Activated B cell treated with CpG ODN at 0.5 μM for 24 hours (primary cell): ENCODE data around the gene ADAMTSL1. TPM values are rescaled to one million over a fixed set of nuclear protein-coding genes. Genes with fewer than 3 reads are reported as not detected.

Experiments used
- ATAC-seq: fragments of 200-7000 bp; cut with Tn5 transposase; one replicate; pipeline ENCODE4 v1.10.0; 2021; ENCODE audit warnings: low read depth, mild to moderate bottlenecking, moderate library complexity
- CTCF ChIA-PET: fragments of 350-600 bp; sonication (Branson Sonifier 250); formaldehyde crosslinking; loops from one replicate; lab custom pipeline; 2021; ENCODE audit warnings: antibody characterized with exemption; lab: Charles Lee
- POLR2A ChIA-PET: fragments of 350-600 bp; sonication (Branson Sonifier 250); formaldehyde crosslinking; loops from one replicate; lab custom pipeline; 2021; ENCODE audit warnings: antibody characterized with exemption; lab: Charles Lee
- DNase-seq: peaks from one replicate; pipeline ENCODE4 v3.0.0; 2022
- H3K27ac Mint-ChIP-seq: one replicate; pipeline ENCODE4 v1.8.0; 2020; ENCODE audit warnings: mixed read lengths
- H3K27me3 Mint-ChIP-seq: one replicate; pipeline ENCODE4 v1.8.0; 2021; ENCODE audit warnings: mixed read lengths
- H3K36me3 Mint-ChIP-seq: one replicate; pipeline ENCODE4 v1.8.0; 2021; ENCODE audit warnings: low read depth, mixed read lengths
- H3K4me1 Mint-ChIP-seq: one replicate; pipeline ENCODE4 v1.8.0; 2021; ENCODE audit warnings: mixed read lengths
- H3K4me3 Mint-ChIP-seq: one replicate; pipeline ENCODE4 v1.8.0; 2020; ENCODE audit warnings: mild to moderate bottlenecking, mixed read lengths
- H3K9me3 Mint-ChIP-seq: one replicate; pipeline ENCODE4 v1.8.0; 2020; ENCODE audit warnings: mixed read lengths
- CTCF ChIP-seq: fragments of 200-600 bp; IDR thresholded peaks from one replicate; pipeline ENCODE4 v1.8.0; 2022; ENCODE audit warnings: antibody characterized with exemption, mild to moderate bottlenecking
- intact Hi-C: fragments of 100-400 bp; cut with micrococcal nuclease; formaldehyde crosslinking; loops from one replicate; pipeline ENCODE4 v1.15.1; 2024
- total RNA-seq: library from RNA; stranded (reverse); gene quantifications from 2 replicates; pipeline ENCODE4 v1.2.3, GENCODE V29; 2022

ADAMTSL1 gene
- total RNA-seq, 1 donor from 2014 or later, result not detected

- no peaks in the 10 kb centered on the region for H3K4me1 Mint-ChIP-seq
- ChIA-PET CTCF (interaction anchor here (0.7 kb wide), 1 partner anchor 11 kb away, joined by 5 read pairs; no protein-coding TSS in a partner anchor), POLR2A (no interaction called here)
- no peak for DNase-seq
- no peaks in the 10 kb centered on the region for H3K27me3 Mint-ChIP-seq
- no peak overlapping the region for H3K4me3 Mint-ChIP-seq
- no peaks in the 10 kb centered on the region for H3K9me3 Mint-ChIP-seq
- no peak overlapping the region for H3K27ac Mint-ChIP-seq
- intact Hi-C loops, result no loop called here
- TF ChIP-seq CTCF, result no peak
- no peak for ATAC-seq
- H3K36me3 Mint-ChIP-seq, result no peaks in the 10 kb centered on the region
Observed at GRCh38 chr9:18673179-18673578, 199.2 kb downstream of the ADAMTSL1 start.

GRCh38 chr9:18675332-18675731 is 201.4 kb downstream of the ADAMTSL1 start:
- no peak for DNase-seq
- H3K4me3 Mint-ChIP-seq, result no peak overlapping the region
- ChIA-PET POLR2A (no interaction called here), CTCF (no interaction called here)
- H3K36me3 Mint-ChIP-seq, result no peaks in the 10 kb centered on the region
- no peak for ATAC-seq
- H3K4me1 Mint-ChIP-seq, result no peaks in the 10 kb centered on the region
- no peak for TF ChIP-seq CTCF
- intact Hi-C loops, result no loop called here
- no peaks in the 10 kb centered on the region for H3K9me3 Mint-ChIP-seq
- H3K27ac Mint-ChIP-seq, result no peak overlapping the region
- H3K27me3 Mint-ChIP-seq, result no peaks in the 10 kb centered on the region

GRCh38 chr9:18675973-18676372 is 202.0 kb downstream of the ADAMTSL1 start:
- Mint-ChIP-seq H3K36me3 (no peaks in the 10 kb centered on the region), H3K27ac (no peak overlapping the region), H3K4me1 (no peaks in the 10 kb centered on the region), H3K4me3 (no peak overlapping the region), H3K27me3 (no peaks in the 10 kb centered on the region), H3K9me3 (no peaks in the 10 kb centered on the region)
- DNase-seq (no peak), ATAC-seq (no peak)
- ChIA-PET POLR2A (no interaction called here), CTCF (no interaction called here)
- TF ChIP-seq CTCF, result no peak
- intact Hi-C loops, result no loop called here

- no peaks in the 10 kb centered on the region for H3K4me1 Mint-ChIP-seq
- no peak for DNase-seq
- CTCF ChIA-PET, result no interaction called here
Observed at GRCh38 chr9:18676525-18676924, 202.6 kb downstream of the ADAMTSL1 start.

More at GRCh38 chr9:18676525-18676924, 202.6 kb downstream of the ADAMTSL1 start:
- POLR2A ChIA-PET, result no interaction called here
- TF ChIP-seq CTCF, result no peak
- Mint-ChIP-seq H3K27me3 (no peaks in the 10 kb centered on the region), H3K27ac (no peak overlapping the region), H3K36me3 (no peaks in the 10 kb centered on the region), H3K4me3 (no peak overlapping the region), H3K9me3 (no peaks in the 10 kb centered on the region)
- no peak for ATAC-seq
- intact Hi-C loops, result no loop called here
